Adrenal gland (tissue), 12 donors: ENCODE results near the gene BCAP29. TPM values are rescaled to one million over a fixed set of nuclear protein-coding genes. Genes with fewer than 3 reads are reported as not detected.

Experiments used
- DNase-seq, 7 donors: peaks; one replicate each; pipeline ENCODE4 v3.0.0-alpha.2; 2019 to 2020
- H3K27ac ChIP-seq, 5 donors: fragments of 200-600 bp; sonication (generic) in 4 of 5; 1 replicate in 3 of 5; 2 replicates in 2 of 5; pipeline versions ENCODE4 v1.5.1 to v1.8.0; 2016 to 2020; ENCODE audit warnings: mild to moderate bottlenecking in 1 of 5
- H3K27me3 ChIP-seq: fragments of 200-600 bp; 2 replicates; pipeline ENCODE4 v1.8.0; 2021
- H3K36me3 ChIP-seq, 2 donors: fragments of 200-600 bp; replicated peaks in 1 of 2; 1 replicate in 1 of 2; 2 replicates in 1 of 2; pipeline versions ENCODE4 v1.5.1 to v1.8.0; 2018 to 2022
- H3K4me1 ChIP-seq, 2 donors: fragments of 200-600 bp; replicated peaks in 1 of 2; 1 replicate in 1 of 2; 2 replicates in 1 of 2; pipeline versions ENCODE4 v1.5.1 to v1.8.0; 2018 to 2021
- H3K4me3 ChIP-seq, 4 donors: fragments of 200-600 bp; sonication (generic) in 3 of 4; one replicate each; pipeline ENCODE4 v1.5.1; 2016 to 2018
- H3K9me3 ChIP-seq, 3 donors: fragments of 200-600 bp; sonication (generic) in 1 of 3; replicated peaks in 1 of 3; 1 replicate in 2 of 3; 2 replicates in 1 of 3; pipeline versions ENCODE4 v1.5.1 to v1.8.0; 2016 to 2021
- POLR2A ChIP-seq, 2 donors: fragments of 450-650 bp; IDR thresholded peaks; one replicate each; pipeline ENCODE4 v1.6.1; 2017; ENCODE audit warnings: antibody characterized with exemption in 2 of 2, mild to moderate bottlenecking in 2 of 2, moderate library complexity in 1 of 2
- WGBS, 4 donors: extraction: QIAGEN DNeasy Blood & Tissue Kit in 2 of 4; methylation state at CpG; one replicate each; pipeline versions ENCODE4 v1.1.5 to v1.1.7; 2013 to 2017; 5-methylcytosine and 5-hydroxymethylcytosine counted together
- intact Hi-C, 2 donors: fragments of 100-400 bp; cut with DNase I; formaldehyde crosslinking; loops; one replicate each; pipeline versions ENCODE4 v1.14.1 to v1.15.0; 2022 to 2023
- polyA plus RNA-seq, 3 donors: library from polyadenylated mRNA; stranded (reverse); fragments of 200-250 nt in 2 of 3; fragments of 350-450 nt in 1 of 3; fragmentation: Illumina TruSeq in 1 of 3; extraction: RNeasy Lipid Tissue Mini Kit (QIAGEN cat#74804) in 1 of 3; gene quantifications; one replicate each; pipeline ENCODE4 v1.2.3, GENCODE V29; 2013 to 2014
- total RNA-seq, 9 donors: library from RNA; depleted of rRNA in 4 of 9; stranded (reverse); fragments of >200 nt in 4 of 9; fragments of 120-200 nt in 1 of 9; fragmentation: NEBNext Ultra II Directional in 1 of 9; extraction: Animal tissue kit (Norgen Biotek cat#: 25700) in 1 of 9; gene quantifications; one replicate each; pipeline versions ENCODE4 v1.1.0 to v1.2.4, GENCODE V29; 2013 to 2023
- TF ChIP-seq, protein P1 (sequence below), 6 experiments: fragments of 450-650 bp in 4 of 6; fragments of 200-600 bp in 2 of 6; sonication (generic) in 1 of 6; IDR thresholded peaks; 1 replicate in 5 of 6; 2 replicates in 1 of 6; pipeline versions ENCODE4 v1.5.1 to v1.8.0; 2016 to 2021; ENCODE audit warnings: antibody characterized with exemption in 6 of 6, mild to moderate bottlenecking in 2 of 6, moderate library complexity in 1 of 6
- donor health status: healthy with polysubstance abuse.
- donor health status: Bipolar disorder and iron deficiency.
- donor health status: DM: yes; HTN: yes; CAD: no.
- donor health status: DM: no; HTN: no; CAD: no.
- donor health status: DM: no; HTN: no; CAD: no.
- donor health status: DM: yes; HTN: yes; CAD: no.

Gene BCAP29
- total and polyA plus RNA-seq, 12 donors = 35.0 to 158 (median 51.0) TPM

DNA sequence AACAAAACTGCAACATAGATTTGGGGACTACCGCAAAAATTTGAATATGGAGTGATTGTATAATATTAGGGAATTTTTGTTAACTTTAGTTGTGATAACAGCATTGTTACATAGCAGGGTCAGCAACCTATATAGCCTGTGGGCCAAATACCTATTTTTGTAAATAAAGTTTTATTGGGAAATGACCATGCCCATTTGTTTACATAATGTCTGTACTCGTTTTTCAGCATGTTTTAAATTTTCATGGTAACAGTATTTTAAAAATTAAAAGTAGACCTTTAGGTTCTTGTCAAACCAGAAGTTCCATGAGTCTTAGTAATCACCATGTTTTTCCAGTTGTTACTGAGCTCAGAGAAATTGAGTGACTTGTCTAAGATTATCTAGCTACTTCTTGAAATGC, 4.7 kb downstream of the BCAP29 start:
- intact Hi-C loops = no loop called here
- H3K27ac ChIP-seq = no peak overlapping the region
- no peaks in the 10 kb centered on the region for H3K27me3 ChIP-seq
- H3K4me1 ChIP-seq = peaks cover 0 to 6% of the 10 kb centered on the region in 2 donors
- DNase-seq = no peak
- H3K36me3 ChIP-seq = peaks cover 0 to 6% of the 10 kb centered on the region in 2 donors
- WGBS, 4 donors = 81 to 88% (median 82%) methylated on average over 2 of the region's 2 CpGs
- H3K9me3 ChIP-seq = no peaks in the 10 kb centered on the region
- TF ChIP-seq, protein P1, sequence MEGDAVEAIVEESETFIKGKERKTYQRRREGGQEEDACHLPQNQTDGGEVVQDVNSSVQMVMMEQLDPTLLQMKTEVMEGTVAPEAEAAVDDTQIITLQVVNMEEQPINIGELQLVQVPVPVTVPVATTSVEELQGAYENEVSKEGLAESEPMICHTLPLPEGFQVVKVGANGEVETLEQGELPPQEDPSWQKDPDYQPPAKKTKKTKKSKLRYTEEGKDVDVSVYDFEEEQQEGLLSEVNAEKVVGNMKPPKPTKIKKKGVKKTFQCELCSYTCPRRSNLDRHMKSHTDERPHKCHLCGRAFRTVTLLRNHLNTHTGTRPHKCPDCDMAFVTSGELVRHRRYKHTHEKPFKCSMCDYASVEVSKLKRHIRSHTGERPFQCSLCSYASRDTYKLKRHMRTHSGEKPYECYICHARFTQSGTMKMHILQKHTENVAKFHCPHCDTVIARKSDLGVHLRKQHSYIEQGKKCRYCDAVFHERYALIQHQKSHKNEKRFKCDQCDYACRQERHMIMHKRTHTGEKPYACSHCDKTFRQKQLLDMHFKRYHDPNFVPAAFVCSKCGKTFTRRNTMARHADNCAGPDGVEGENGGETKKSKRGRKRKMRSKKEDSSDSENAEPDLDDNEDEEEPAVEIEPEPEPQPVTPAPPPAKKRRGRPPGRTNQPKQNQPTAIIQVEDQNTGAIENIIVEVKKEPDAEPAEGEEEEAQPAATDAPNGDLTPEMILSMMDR (IDR thresholded peaks at IDR 0.05) = no peak
- TF ChIP-seq POLR2A (IDR thresholded peaks at IDR 0.05) = no peak
- no peak overlapping the region for H3K4me3 ChIP-seq

DNA sequence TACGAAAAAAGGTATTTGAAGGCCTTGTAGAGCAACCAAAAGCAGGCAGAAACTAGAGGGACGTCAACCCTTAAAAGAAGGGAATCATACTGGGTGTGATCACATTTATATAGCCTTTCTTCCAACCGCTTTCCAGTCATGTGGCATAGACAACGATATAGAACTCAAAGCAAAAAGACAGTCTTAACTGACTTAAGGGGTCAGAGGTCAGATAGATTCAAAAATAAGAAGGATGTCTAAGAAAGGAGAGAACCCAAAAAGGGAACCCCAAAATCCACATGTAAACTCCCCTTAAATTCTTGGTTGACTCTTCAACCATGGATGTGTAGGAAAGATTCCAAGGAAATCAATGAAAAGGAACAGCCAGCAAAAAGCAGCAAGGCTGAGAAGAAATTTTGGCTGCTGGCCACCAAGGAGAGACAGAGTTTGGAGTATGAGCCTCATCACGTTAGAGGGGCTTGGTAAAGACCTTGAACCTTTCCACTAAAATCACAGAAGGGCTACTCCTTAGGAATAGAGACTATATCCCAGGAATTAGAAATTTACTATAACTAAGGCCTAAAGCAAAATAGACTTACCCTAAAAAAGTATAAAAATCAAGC, 8.6 kb downstream of the BCAP29 start:
- H3K9me3 ChIP-seq = no peaks in the 10 kb centered on the region
- H3K4me1 ChIP-seq = no peaks in the 10 kb centered on the region
- no peak overlapping the region for H3K27ac ChIP-seq
- H3K36me3 ChIP-seq = peaks cover 0 to 6% of the 10 kb centered on the region in 2 donors
- intact Hi-C loops = no loop called here
- no peak for TF ChIP-seq POLR2A (IDR thresholded peaks at IDR 0.05)
- TF ChIP-seq, protein P1 (IDR thresholded peaks at IDR 0.05) = no peak
- H3K4me3 ChIP-seq = no peak overlapping the region
- DNase-seq = no peak
- 85 to 93% (median 88%) methylated on average over 5 of the region's 5 CpGs for WGBS, 4 donors
- no peaks in the 10 kb centered on the region for H3K27me3 ChIP-seq

DNA sequence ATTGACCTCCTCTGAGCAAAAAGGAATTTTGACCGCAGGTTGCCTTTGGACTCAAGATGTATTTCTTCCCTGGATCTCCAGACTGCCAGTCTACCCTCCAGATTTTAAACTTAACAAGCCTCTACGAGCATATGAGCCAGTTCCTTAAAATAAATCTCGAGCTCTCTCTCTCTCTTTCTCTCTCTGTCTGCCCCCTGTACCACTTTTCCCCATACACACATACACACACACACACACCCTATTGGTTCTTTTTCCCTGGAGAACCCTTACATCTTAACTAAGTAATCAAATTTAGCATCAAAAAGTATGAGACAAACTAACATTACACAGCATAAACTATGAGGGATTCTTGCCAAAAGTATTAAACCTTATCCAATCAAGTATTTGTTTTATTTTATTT, 11.4 kb downstream of the BCAP29 start:
- DNase-seq = no peak
- intact Hi-C loops = no loop called here
- H3K36me3 ChIP-seq = no peaks in the 10 kb centered on the region
- peaks cover 0 to 7% (median 0%) of the 10 kb centered on the region in 3 donors for H3K9me3 ChIP-seq
- no peak overlapping the region for H3K27ac ChIP-seq
- no peaks in the 10 kb centered on the region for H3K27me3 ChIP-seq
- WGBS, 4 donors = 74 to 85% (median 79%) methylated on average over 3 of the region's 3 CpGs
- H3K4me1 ChIP-seq = peaks cover 0 to 17% of the 10 kb centered on the region in 2 donors
- TF ChIP-seq POLR2A (IDR thresholded peaks at IDR 0.05) = no peak
- TF ChIP-seq, protein P1 (IDR thresholded peaks at IDR 0.05) = no peak
- H3K4me3 ChIP-seq = no peak overlapping the region

DNA sequence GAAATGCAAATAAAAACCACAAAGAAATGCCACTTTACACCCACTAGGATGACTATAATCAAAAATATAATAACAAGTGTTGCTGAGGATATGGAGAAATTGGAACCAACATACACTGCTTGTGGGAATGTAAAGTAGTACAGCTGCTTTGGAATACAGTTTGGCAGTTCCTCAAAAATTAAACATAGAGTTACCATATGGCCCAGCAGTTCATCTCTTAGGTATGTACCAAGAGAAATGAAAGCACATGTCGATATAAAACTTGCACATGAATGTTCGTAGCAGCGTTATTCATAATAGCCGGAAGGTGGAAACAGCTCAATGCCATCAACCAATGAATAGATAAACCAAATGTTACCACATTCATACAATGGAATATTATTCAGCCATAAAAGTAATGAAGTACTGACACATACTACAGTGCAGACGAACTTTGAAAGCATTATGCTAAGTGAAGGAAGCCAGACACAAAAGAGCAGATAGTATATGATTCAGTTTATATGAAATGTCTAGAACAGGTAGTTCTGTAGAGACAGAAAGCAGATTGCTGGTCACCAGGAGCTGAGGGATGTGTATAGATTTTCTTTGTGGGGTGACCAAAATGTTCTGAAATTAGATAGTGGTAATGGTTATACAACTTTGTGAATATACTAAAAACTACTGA, 12.4 kb downstream of the BCAP29 start:
- intact Hi-C loops = no loop called here
- Histone ChIP-seq H3K4me1 (peaks cover 0 to 20% of the 10 kb centered on the region in 2 donors), H3K27me3 (no peaks in the 10 kb centered on the region), H3K36me3 (no peaks in the 10 kb centered on the region), H3K4me3 (no peak overlapping the region), H3K9me3 (peaks cover 0 to 7% (median 0%) of the 10 kb centered on the region in 3 donors), H3K27ac (no peak overlapping the region)
- TF ChIP-seq, protein P1 (IDR thresholded peaks at IDR 0.05) = no peak
- no peak for TF ChIP-seq POLR2A (IDR thresholded peaks at IDR 0.05)
- 96 to 98% (median 97%) methylated on average over 5 of the region's 5 CpGs for WGBS, 4 donors
- DNase-seq = no peak
